Measurements from ENCODE around the gene LOXL1.

The LOXL1 gene

DNA sequence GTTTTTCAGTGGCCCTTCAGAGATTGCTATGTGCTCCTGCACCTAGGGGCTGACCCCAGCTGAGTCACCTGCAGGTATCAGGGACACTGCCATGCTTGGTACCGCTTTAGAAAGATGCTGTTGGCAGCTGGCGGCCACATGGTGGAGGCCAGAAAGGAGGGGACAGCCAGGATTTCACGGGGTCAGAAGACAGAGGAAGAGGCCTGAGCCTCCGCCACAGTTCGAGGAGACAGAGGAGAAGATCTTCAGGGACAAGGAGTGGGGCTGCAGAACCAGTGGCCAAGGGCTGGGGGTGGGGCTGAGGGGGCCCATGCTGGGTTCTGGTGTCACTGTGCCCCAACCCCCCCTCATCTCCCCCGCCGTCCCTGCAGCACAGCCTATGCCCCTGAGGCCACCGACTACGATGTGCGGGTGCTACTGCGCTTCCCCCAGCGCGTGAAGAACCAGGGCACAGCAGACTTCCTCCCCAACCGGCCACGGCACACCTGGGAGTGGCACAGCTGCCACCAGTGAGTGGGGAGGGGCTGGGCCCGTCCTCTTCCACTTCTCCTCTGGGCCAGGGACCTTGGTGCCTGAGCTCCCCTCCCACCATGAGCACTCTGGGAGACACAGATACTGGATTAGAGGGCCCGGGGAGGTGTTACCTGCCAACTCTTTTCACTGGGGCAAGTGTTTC is 19.9 kb downstream of the LOXL1 start:
- no peak for TF ChIP-seq TCF12 (IDR thresholded peaks at IDR 0.05; ENCODE audit: low read depth)
- TF ChIP-seq, protein P1, sequence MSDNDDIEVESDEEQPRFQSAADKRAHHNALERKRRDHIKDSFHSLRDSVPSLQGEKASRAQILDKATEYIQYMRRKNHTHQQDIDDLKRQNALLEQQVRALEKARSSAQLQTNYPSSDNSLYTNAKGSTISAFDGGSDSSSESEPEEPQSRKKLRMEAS (IDR thresholded peaks at IDR 0.05) = no peak
- no peak for TF ChIP-seq TEAD4 (IDR thresholded peaks at IDR 0.05)
- TF ChIP-seq RAD21 (IDR thresholded peaks at IDR 0.05; ENCODE audit: low read depth) = no peak
- TF ChIP-seq NFIC (IDR thresholded peaks at IDR 0.05) = no peak
- TF ChIP-seq, protein P2, sequence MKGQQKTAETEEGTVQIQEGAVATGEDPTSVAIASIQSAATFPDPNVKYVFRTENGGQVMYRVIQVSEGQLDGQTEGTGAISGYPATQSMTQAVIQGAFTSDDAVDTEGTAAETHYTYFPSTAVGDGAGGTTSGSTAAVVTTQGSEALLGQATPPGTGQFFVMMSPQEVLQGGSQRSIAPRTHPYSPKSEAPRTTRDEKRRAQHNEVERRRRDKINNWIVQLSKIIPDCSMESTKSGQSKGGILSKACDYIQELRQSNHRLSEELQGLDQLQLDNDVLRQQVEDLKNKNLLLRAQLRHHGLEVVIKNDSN (IDR thresholded peaks at IDR 0.05) = no peak
- no peak for TF ChIP-seq ZBTB7A (IDR thresholded peaks at IDR 0.05; ENCODE audit: low read depth)
- no peak for TF ChIP-seq TAF1 (IDR thresholded peaks at IDR 0.05; ENCODE audit: low read depth)
- TF ChIP-seq, protein P3, sequence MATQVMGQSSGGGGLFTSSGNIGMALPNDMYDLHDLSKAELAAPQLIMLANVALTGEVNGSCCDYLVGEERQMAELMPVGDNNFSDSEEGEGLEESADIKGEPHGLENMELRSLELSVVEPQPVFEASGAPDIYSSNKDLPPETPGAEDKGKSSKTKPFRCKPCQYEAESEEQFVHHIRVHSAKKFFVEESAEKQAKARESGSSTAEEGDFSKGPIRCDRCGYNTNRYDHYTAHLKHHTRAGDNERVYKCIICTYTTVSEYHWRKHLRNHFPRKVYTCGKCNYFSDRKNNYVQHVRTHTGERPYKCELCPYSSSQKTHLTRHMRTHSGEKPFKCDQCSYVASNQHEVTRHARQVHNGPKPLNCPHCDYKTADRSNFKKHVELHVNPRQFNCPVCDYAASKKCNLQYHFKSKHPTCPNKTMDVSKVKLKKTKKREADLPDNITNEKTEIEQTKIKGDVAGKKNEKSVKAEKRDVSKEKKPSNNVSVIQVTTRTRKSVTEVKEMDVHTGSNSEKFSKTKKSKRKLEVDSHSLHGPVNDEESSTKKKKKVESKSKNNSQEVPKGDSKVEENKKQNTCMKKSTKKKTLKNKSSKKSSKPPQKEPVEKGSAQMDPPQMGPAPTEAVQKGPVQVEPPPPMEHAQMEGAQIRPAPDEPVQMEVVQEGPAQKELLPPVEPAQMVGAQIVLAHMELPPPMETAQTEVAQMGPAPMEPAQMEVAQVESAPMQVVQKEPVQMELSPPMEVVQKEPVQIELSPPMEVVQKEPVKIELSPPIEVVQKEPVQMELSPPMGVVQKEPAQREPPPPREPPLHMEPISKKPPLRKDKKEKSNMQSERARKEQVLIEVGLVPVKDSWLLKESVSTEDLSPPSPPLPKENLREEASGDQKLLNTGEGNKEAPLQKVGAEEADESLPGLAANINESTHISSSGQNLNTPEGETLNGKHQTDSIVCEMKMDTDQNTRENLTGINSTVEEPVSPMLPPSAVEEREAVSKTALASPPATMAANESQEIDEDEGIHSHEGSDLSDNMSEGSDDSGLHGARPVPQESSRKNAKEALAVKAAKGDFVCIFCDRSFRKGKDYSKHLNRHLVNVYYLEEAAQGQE (IDR thresholded peaks at IDR 0.05; ENCODE audit: low read depth) = no peak
- no peak for TF ChIP-seq CEBPB (IDR thresholded peaks at IDR 0.05)
- TF ChIP-seq EGR1 (IDR thresholded peaks at IDR 0.05) = no peak
- no peak for TF ChIP-seq CREB1 (IDR thresholded peaks at IDR 0.05; ENCODE audit: low read depth)
- TF ChIP-seq FOXM1 (IDR thresholded peaks at IDR 0.05; ENCODE audit: borderline replicate concordance, low read depth) = no peak
- no peak for TF ChIP-seq YY1 (IDR thresholded peaks at IDR 0.05; ENCODE audit: low read depth)
- no peak for TF ChIP-seq EP300 (IDR thresholded peaks at IDR 0.05; ENCODE audit: borderline replicate concordance)

DNA sequence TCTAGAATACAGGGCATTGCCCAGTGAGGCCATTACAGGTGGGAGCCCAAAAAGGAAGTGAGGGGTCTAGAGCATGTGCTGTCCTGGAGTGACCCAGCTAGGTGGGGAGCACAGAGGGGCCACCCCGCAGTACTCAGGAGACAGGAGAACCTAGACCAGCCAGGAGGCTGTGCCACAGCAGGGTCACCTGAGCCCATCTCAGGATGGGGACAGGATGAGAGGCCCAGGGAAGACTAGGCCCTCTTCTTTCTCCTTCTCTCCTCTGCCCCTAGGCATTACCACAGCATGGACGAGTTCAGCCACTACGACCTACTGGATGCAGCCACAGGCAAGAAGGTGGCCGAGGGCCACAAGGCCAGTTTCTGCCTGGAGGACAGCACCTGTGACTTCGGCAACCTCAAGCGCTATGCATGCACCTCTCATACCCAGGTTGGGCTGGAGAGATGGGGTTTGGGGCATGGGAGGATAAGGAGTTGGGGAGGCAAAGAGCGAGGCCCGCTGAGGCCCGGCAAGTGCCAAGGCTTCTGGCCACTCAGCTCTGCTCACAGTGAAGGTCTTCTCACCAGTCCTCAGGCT is 20.6 kb downstream of the LOXL1 start:
- no peak for TF ChIP-seq TCF12 (IDR thresholded peaks at IDR 0.05; ENCODE audit: low read depth)
- no peak for TF ChIP-seq FOXM1 (IDR thresholded peaks at IDR 0.05; ENCODE audit: borderline replicate concordance, low read depth)
- no peak for TF ChIP-seq CREB1 (IDR thresholded peaks at IDR 0.05; ENCODE audit: low read depth)
- TF ChIP-seq NFIC (IDR thresholded peaks at IDR 0.05) = no peak
- no peak for TF ChIP-seq YY1 (IDR thresholded peaks at IDR 0.05; ENCODE audit: low read depth)
- no peak for TF ChIP-seq TAF1 (IDR thresholded peaks at IDR 0.05; ENCODE audit: low read depth)
- no peak for TF ChIP-seq CEBPB (IDR thresholded peaks at IDR 0.05)
- TF ChIP-seq, protein P2 (IDR thresholded peaks at IDR 0.05) = no peak
- no peak for TF ChIP-seq EP300 (IDR thresholded peaks at IDR 0.05; ENCODE audit: borderline replicate concordance)
- TF ChIP-seq EGR1 (IDR thresholded peaks at IDR 0.05) = no peak
- TF ChIP-seq ZBTB7A (IDR thresholded peaks at IDR 0.05; ENCODE audit: low read depth) = no peak
- TF ChIP-seq TEAD4 (IDR thresholded peaks at IDR 0.05) = no peak
- TF ChIP-seq, protein P3 (IDR thresholded peaks at IDR 0.05; ENCODE audit: low read depth) = no peak
- TF ChIP-seq RAD21 (IDR thresholded peaks at IDR 0.05; ENCODE audit: low read depth) = no peak
- TF ChIP-seq, protein P1 (IDR thresholded peaks at IDR 0.05) = no peak

DNA sequence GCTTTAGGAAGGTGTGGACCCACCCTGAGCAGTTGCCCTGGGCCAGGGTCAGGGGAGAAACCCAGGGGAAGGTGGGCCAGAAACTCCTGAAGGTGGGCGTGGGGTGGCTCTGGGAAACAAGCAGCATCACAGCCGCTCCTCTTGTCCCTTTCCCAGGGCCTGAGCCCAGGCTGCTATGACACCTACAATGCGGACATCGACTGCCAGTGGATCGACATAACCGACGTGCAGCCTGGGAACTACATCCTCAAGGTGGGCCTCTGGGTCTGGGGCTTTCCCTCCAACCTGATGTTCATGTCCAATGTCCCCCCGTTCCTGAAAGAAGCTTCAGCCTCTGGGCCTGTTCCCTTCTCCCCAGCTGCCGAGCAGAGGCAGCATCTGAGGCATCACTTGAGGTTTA is 21.4 kb downstream of the LOXL1 start:
- TF ChIP-seq EGR1 (IDR thresholded peaks at IDR 0.05) = no peak
- TF ChIP-seq, protein P2 (IDR thresholded peaks at IDR 0.05) = no peak

DNA sequence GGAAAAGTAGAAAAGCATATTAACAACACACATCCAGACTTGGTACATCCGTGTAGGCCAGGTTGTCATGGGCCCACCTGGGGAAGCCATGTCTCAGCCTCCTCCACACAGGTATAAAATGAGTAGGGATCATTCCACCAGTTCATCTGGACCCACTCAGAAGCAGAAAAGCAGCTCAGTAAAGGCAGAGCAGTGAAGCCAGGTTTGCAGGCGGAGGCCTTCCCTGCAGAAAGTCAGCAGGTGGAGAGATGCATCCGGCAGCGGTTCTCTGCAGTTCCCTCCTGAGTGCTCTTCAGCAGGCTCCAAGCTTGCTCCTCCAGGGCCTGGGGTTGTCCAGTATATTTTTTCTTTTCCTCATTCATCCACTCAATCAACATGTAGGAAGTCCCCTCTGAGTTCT is 22.1 kb downstream of the LOXL1 start:
- TF ChIP-seq CEBPB (IDR thresholded peaks at IDR 0.05) = no peak
- TF ChIP-seq, protein P1 (IDR thresholded peaks at IDR 0.05) = no peak
- TF ChIP-seq TEAD4 (IDR thresholded peaks at IDR 0.05) = no peak
- TF ChIP-seq, protein P2 (IDR thresholded peaks at IDR 0.05) = no peak
- no peak for TF ChIP-seq TCF12 (IDR thresholded peaks at IDR 0.05; ENCODE audit: low read depth)
- no peak for TF ChIP-seq ZBTB7A (IDR thresholded peaks at IDR 0.05; ENCODE audit: low read depth)
- TF ChIP-seq YY1 (IDR thresholded peaks at IDR 0.05; ENCODE audit: low read depth) = no peak
- no peak for TF ChIP-seq FOXM1 (IDR thresholded peaks at IDR 0.05; ENCODE audit: borderline replicate concordance, low read depth)
- no peak for TF ChIP-seq EP300 (IDR thresholded peaks at IDR 0.05; ENCODE audit: borderline replicate concordance)
- no peak for TF ChIP-seq TAF1 (IDR thresholded peaks at IDR 0.05; ENCODE audit: low read depth)
- TF ChIP-seq EGR1 (IDR thresholded peaks at IDR 0.05) = no peak
- no peak for TF ChIP-seq NFIC (IDR thresholded peaks at IDR 0.05)
- TF ChIP-seq RAD21 (IDR thresholded peaks at IDR 0.05; ENCODE audit: low read depth) = no peak
- TF ChIP-seq, protein P3 (IDR thresholded peaks at IDR 0.05; ENCODE audit: low read depth) = no peak
- TF ChIP-seq CREB1 (IDR thresholded peaks at IDR 0.05; ENCODE audit: low read depth) = no peak
